HepG2 (cell line): ENCODE data around the gene ZBP1. TPM values are rescaled to one million over a fixed set of nuclear protein-coding genes. Genes with fewer than 3 reads are reported as not detected.

Experiments
- HNRNPK ChIP-seq: fragments of 200-400 bp; formaldehyde crosslinking; IDR thresholded peaks from 2 replicates; pipeline ENCODE4 v1.6.1; 2018; ENCODE audit warnings: low read length, low read depth, moderate library complexity, mild to moderate bottlenecking; ENCODE audit not compliant: poor library complexity, severe bottlenecking
- NAIF1 ChIP-seq: sonication (generic); formaldehyde crosslinking; IDR thresholded peaks from 2 replicates; pipeline ENCODE4 v1.5.0; 2020; ENCODE audit warnings: mild to moderate bottlenecking, missing genetic modification reagents, borderline replicate concordance
- POLR2A ChIP-seq, 2 experiments: IDR thresholded peaks; 2 replicates each; pipeline ENCODE4 v1.6.1; 2011; ENCODE audit warnings: low read depth in 2 of 2, low read length in 2 of 2, mild to moderate bottlenecking in 1 of 2, moderate library complexity in 1 of 2; ENCODE audit not compliant: insufficient read depth in 1 of 2
- SIN3B ChIP-seq: fragments of 150-350 bp; IDR thresholded peaks from 2 replicates; pipeline ENCODE4 v1.6.1; 2014; ENCODE audit warnings: low read length
- SP5 ChIP-seq: IDR thresholded peaks from 2 replicates; pipeline ENCODE4 v1.6.1; 2016; ENCODE audit warnings: low read depth, borderline replicate concordance
- TAF1 ChIP-seq: sonication (generic); formaldehyde crosslinking; IDR thresholded peaks from 2 replicates; pipeline ENCODE4 v1.4.0; 2020; ENCODE audit warnings: missing genetic modification reagents
- TGIF2 ChIP-seq: IDR thresholded peaks from 2 replicates; pipeline ENCODE4 v1.6.1; 2016; ENCODE audit warnings: control low read depth, missing compliant biosample characterization
- ZBTB3 ChIP-seq: sonication (generic); formaldehyde crosslinking; IDR thresholded peaks from 2 replicates; pipeline ENCODE4 v1.4.0; 2020; ENCODE audit warnings: low read depth, mild to moderate bottlenecking, moderate library complexity, missing genetic modification reagents, borderline replicate concordance
- ZBTB7B ChIP-seq: sonication (generic); formaldehyde crosslinking; IDR thresholded peaks from 2 replicates; pipeline ENCODE4 v1.4.0; 2020; ENCODE audit warnings: missing genetic modification reagents
- ZNF124 ChIP-seq: sonication (generic); formaldehyde crosslinking; IDR thresholded peaks from 2 replicates; pipeline ENCODE4 v1.4.0; 2020; ENCODE audit warnings: missing genetic modification reagents
- ZNF292 ChIP-seq: sonication (generic); formaldehyde crosslinking; IDR thresholded peaks from 2 replicates; pipeline ENCODE4 v1.8.1; 2022; ENCODE audit warnings: mild to moderate bottlenecking, low read depth, missing genetic modification reagents, borderline replicate concordance
- ZNF343 ChIP-seq: sonication (generic); formaldehyde crosslinking; IDR thresholded peaks from 2 replicates; pipeline ENCODE4 v1.4.0; 2020; ENCODE audit warnings: mild to moderate bottlenecking, missing genetic modification reagents
- ZNF83 ChIP-seq: sonication (generic); formaldehyde crosslinking; IDR thresholded peaks from 2 replicates; pipeline ENCODE4 v1.4.0; 2020; ENCODE audit warnings: missing genetic modification reagents, mild to moderate bottlenecking, borderline replicate concordance
- polyA plus RNA-seq, 8 experiments: library from polyadenylated mRNA; depleted of rRNA in 3 of 8; stranded (reverse) in 7 of 8; unstranded in 1 of 8; fragments of >200 nt; fragmentation: Illumina TruSeq in 4 of 8; extraction: Trizol in 4 of 8; gene quantifications; 2 replicates each; pipeline versions ENCODE4 v1.2.1 to v1.2.3, GENCODE V29; 2011 to 2016; ENCODE audit warnings: low read depth in 4 of 8, missing spikeins in 1 of 8, mixed read lengths in 1 of 8; ENCODE audit not compliant: insufficient read depth in 1 of 8
- total RNA-seq, 5 experiments: library from RNA; depleted of rRNA; stranded (reverse); fragments of >200 nt; fragmentation: Illumina TruSeq; extraction: Trizol; gene quantifications; 2 replicates each; pipeline ENCODE4 v1.2.3, GENCODE V29; 2016; ENCODE audit warnings: low read depth in 1 of 5
- TF ChIP-seq, protein P1 (sequence below): fragments of 450-650 bp; IDR thresholded peaks from 2 replicates; pipeline ENCODE4 v1.6.1; 2016
- TF ChIP-seq, protein P2 (sequence below): IDR thresholded peaks from 2 replicates; pipeline ENCODE4 v1.6.1; 2012; ENCODE audit warnings: low read depth, low read length, improper control_type of control experiment
- TF ChIP-seq, protein P3 (sequence below): IDR thresholded peaks from 2 replicates; pipeline ENCODE4 v1.6.1; 2012; ENCODE audit warnings: inconsistent platforms
- TF ChIP-seq, protein P4 (sequence below): sonication (generic); formaldehyde crosslinking; IDR thresholded peaks from 2 replicates; pipeline ENCODE4 v1.5.1; 2020; ENCODE audit warnings: mild to moderate bottlenecking, missing genetic modification reagents, moderate library complexity
- TF ChIP-seq, protein P5 (sequence below): sonication (generic); formaldehyde crosslinking; IDR thresholded peaks from 2 replicates; pipeline ENCODE4 v1.4.0; 2020; ENCODE audit warnings: missing genetic modification reagents

The ZBP1 gene
- total and polyA plus RNA-seq, 2 of the 13 experiments (the other 11 are each of a cell fraction or from before 2014, with no cell fraction given): not detected

DNA sequence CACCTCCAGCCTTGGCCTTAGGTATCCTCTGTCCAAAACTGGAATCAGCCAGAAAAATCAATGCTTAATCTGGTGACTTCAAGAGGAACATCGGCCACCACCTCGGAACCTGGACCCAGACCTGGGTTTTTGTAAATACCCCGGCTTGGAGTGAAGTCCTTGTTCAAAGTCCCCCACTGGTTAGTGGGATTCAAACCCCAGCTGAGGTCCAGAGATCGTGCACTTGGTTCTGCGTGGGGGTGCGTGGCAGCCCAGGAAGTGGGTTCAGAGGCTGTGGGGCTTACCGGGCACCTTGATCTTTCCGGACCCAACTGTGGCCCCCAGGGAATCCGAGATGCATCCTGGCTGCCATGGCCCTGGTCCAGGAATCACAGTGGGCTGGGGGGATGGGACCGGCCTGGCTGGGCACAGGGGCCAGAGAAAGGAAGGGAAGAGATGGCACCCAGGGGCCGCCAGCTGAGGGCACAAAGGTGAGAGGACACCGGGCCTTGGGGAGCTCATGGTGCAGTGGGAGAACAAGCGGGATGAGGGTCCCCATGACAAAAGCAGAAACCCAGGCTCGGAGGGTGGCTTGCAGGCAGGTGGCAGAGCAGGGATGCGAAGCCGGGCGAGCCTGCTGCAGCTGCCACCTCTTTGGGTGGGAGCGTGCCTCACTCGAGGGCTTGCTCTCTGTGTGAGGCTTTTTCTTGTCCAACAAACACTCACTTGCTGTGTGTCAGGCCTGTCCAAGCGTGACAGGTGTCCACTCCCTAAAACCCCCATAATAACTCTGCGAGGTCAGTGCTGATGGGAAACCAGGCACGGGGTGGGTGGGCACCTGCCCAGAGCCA, 27.7 kb downstream of the ZBP1 start (continued):
- TF ChIP-seq TGIF2 (CRISPR knock-in tag) (no peak), SIN3B (no peak), ZNF343 (no peak), SP5 (CRISPR knock-in tag) (no peak), ZNF124 (CRISPR knock-in tag) (no peak), ZNF83 (CRISPR knock-in tag) (no peak), HNRNPK (no peak), ZBTB7B (peak; percentile 90), ZBTB3 (no peak), ZNF292 (CRISPR knock-in tag) (peak; percentile 47), POLR2A (IDR thresholded peaks at IDR 0.05; ENCODE audit: insufficient read depth in 1 of 2, low read depth in 2 of 2, low read length in 2 of 2) (no peak), NAIF1 (CRISPR knock-in tag) (no peak), TAF1 (CRISPR knock-in tag) (no peak)
- TF ChIP-seq, protein P1, sequence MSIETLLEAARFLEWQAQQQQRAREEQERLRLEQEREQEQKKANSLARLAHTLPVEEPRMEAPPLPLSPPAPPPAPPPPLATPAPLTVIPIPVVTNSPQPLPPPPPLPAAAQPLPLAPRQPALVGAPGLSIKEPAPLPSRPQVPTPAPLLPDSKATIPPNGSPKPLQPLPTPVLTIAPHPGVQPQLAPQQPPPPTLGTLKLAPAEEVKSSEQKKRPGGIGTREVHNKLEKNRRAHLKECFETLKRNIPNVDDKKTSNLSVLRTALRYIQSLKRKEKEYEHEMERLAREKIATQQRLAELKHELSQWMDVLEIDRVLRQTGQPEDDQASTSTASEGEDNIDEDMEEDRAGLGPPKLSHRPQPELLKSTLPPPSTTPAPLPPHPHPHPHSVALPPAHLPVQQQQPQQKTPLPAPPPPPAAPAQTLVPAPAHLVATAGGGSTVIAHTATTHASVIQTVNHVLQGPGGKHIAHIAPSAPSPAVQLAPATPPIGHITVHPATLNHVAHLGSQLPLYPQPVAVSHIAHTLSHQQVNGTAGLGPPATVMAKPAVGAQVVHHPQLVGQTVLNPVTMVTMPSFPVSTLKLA: no peak
- TF ChIP-seq, protein P2, sequence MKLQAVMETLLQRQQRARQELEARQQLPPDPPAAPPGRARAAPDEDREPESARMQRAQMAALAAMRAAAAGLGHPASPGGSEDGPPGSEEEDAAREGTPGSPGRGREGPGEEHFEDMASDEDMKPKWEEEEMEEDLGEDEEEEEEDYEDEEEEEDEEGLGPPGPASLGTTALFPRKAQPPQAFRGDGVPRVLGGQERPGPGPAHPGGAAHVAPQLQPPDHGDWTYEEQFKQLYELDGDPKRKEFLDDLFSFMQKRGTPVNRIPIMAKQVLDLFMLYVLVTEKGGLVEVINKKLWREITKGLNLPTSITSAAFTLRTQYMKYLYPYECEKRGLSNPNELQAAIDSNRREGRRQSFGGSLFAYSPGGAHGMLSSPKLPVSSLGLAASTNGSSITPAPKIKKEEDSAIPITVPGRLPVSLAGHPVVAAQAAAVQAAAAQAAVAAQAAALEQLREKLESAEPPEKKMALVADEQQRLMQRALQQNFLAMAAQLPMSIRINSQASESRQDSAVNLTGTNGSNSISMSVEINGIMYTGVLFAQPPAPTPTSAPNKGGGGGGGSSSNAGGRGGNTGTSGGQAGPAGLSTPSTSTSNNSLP: no peak; the same call in 1 of the 2 replicates
- TF ChIP-seq, protein P3, sequence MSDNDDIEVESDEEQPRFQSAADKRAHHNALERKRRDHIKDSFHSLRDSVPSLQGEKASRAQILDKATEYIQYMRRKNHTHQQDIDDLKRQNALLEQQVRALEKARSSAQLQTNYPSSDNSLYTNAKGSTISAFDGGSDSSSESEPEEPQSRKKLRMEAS: 0 out of 2 replicates have a peak, but pooled peaks have one; percentile 29
- TF ChIP-seq, protein P4, sequence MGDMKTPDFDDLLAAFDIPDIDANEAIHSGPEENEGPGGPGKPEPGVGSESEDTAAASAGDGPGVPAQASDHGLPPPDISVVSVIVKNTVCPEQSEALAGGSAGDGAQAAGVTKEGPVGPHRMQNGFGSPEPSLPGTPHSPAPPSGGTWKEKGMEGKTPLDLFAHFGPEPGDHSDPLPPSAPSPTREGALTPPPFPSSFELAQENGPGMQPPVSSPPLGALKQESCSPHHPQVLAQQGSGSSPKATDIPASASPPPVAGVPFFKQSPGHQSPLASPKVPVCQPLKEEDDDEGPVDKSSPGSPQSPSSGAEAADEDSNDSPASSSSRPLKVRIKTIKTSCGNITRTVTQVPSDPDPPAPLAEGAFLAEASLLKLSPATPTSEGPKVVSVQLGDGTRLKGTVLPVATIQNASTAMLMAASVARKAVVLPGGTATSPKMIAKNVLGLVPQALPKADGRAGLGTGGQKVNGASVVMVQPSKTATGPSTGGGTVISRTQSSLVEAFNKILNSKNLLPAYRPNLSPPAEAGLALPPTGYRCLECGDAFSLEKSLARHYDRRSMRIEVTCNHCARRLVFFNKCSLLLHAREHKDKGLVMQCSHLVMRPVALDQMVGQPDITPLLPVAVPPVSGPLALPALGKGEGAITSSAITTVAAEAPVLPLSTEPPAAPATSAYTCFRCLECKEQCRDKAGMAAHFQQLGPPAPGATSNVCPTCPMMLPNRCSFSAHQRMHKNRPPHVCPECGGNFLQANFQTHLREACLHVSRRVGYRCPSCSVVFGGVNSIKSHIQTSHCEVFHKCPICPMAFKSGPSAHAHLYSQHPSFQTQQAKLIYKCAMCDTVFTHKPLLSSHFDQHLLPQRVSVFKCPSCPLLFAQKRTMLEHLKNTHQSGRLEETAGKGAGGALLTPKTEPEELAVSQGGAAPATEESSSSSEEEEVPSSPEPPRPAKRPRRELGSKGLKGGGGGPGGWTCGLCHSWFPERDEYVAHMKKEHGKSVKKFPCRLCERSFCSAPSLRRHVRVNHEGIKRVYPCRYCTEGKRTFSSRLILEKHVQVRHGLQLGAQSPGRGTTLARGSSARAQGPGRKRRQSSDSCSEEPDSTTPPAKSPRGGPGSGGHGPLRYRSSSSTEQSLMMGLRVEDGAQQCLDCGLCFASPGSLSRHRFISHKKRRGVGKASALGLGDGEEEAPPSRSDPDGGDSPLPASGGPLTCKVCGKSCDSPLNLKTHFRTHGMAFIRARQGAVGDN: peak; percentile 81
- TF ChIP-seq, protein P5, sequence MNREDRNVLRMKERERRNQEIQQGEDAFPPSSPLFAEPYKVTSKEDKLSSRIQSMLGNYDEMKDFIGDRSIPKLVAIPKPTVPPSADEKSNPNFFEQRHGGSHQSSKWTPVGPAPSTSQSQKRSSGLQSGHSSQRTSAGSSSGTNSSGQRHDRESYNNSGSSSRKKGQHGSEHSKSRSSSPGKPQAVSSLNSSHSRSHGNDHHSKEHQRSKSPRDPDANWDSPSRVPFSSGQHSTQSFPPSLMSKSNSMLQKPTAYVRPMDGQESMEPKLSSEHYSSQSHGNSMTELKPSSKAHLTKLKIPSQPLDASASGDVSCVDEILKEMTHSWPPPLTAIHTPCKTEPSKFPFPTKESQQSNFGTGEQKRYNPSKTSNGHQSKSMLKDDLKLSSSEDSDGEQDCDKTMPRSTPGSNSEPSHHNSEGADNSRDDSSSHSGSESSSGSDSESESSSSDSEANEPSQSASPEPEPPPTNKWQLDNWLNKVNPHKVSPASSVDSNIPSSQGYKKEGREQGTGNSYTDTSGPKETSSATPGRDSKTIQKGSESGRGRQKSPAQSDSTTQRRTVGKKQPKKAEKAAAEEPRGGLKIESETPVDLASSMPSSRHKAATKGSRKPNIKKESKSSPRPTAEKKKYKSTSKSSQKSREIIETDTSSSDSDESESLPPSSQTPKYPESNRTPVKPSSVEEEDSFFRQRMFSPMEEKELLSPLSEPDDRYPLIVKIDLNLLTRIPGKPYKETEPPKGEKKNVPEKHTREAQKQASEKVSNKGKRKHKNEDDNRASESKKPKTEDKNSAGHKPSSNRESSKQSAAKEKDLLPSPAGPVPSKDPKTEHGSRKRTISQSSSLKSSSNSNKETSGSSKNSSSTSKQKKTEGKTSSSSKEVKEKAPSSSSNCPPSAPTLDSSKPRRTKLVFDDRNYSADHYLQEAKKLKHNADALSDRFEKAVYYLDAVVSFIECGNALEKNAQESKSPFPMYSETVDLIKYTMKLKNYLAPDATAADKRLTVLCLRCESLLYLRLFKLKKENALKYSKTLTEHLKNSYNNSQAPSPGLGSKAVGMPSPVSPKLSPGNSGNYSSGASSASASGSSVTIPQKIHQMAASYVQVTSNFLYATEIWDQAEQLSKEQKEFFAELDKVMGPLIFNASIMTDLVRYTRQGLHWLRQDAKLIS (CRISPR knock-in tag): no peak
